ENCODE measurements around the gene GSTA4.

GSTA4 gene

GRCh38 chr6:52995089-52995912 is at the start of gene GSTA4:
GSTA4 (minus strand) TSS chr6:52995284; CDS start chr6:52994243, 1,041 bp downstream.
- H3K4me3 ChIP-seq (ENCODE audit: low read length) = peak within 1 kb of the TSS; percentile 77

DNA sequence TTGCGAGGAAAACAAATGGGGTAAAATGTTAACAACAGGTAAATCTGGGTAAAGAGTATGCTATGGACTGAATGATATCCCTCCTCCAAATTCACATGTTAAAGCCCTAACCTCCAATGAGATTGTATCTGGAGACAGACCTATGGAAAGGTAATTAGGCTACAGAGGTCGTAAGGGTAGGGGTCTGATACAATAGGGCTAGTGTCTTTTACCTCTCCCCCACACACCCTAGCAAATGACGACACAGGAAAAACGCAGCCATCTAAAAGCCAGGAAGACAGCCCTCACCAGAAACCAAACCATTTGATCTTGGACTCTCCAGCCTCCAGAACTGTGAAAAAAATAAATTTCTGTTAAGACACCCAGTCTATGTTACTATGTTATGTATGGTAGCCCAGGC is 49.5 kb upstream of the GSTA4 start:
- H3K4me3 ChIP-seq (ENCODE audit: low read length) = no peak overlapping the region
- no peak for TF ChIP-seq ZNF274 (IDR thresholded peaks at IDR 0.05; ENCODE audit: low read depth, low read length)

DNA sequence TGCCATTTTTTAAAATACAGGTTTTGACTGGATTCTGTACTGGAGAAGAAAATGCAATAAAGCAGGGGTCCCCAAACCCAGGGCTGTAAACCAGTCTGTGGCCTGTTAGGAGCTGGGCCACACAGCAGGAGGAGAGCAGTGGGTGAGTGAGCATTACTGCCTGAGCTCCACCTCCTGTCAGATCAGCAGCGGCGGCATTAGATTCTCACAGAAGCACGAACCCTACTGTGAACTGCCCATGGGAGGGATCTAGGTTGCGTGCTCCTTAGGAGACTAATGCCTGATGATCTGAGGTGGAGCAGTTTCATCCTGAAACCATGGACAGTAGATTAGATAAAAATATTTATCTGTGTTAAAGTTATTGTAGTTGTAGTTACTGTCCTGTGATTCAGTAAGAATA is 49.0 kb upstream of the GSTA4 start:
- no peak for TF ChIP-seq ZNF274 (IDR thresholded peaks at IDR 0.05; ENCODE audit: low read depth, low read length)
- no peak overlapping the region for H3K4me3 ChIP-seq (ENCODE audit: low read length)

DNA sequence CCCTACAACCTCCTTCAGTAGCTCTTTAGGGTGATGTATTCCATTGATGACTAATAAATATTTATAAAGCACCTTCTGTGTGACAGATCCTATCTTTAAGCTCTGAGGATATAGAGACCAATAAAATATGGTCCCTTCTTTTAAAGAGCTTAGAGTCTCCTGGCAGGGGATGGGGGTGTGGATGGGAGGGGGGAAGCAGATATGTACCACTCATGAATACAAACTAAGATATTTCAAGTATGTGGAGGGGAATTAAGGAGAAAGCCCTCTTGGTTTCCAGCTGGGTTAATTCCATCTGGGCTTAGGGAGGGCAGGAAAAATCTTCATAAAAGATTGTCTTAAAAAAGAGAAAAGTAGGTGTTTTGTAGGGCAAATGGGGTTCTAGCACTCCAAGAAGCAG is 48.5 kb upstream of the GSTA4 start:
- no peak for TF ChIP-seq ZNF274 (IDR thresholded peaks at IDR 0.05; ENCODE audit: low read depth, low read length)
- no peak overlapping the region for H3K4me3 ChIP-seq (ENCODE audit: low read length)

GRCh38 chr6:53042112-53042511 is 47.0 kb upstream of the GSTA4 start:
- H3K4me3 ChIP-seq (ENCODE audit: low read length) = no peak overlapping the region
- no peak for TF ChIP-seq ZNF274 (IDR thresholded peaks at IDR 0.05; ENCODE audit: low read depth, low read length)

GRCh38 chr6:53041356-53041755 is 46.3 kb upstream of the GSTA4 start:
- H3K4me3 ChIP-seq (ENCODE audit: low read length) = no peak overlapping the region
- TF ChIP-seq ZNF274 (IDR thresholded peaks at IDR 0.05; ENCODE audit: low read depth, low read length) = no peak

DNA sequence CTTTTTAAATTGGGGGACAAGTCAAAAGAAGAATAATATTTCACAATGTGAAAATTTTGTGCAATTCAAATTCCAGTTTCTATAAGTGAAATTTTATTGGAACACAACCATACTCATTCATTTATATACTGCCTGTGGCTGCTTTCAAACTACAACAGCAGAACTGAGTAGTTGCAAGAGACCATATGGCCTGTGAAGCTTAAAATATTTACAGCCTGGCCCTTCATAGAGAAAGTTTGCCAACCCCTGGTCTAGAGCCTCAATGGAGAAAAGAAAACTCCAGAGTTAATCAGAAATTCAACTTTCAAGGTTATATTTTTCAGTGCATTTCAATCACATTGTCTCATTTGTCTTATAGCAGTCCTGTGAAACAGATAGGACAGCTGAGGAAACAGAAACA is 43.5 kb upstream of the GSTA4 start:
- no peak overlapping the region for H3K4me3 ChIP-seq (ENCODE audit: low read length)
- no peak for TF ChIP-seq ZNF274 (IDR thresholded peaks at IDR 0.05; ENCODE audit: low read depth, low read length)

DNA sequence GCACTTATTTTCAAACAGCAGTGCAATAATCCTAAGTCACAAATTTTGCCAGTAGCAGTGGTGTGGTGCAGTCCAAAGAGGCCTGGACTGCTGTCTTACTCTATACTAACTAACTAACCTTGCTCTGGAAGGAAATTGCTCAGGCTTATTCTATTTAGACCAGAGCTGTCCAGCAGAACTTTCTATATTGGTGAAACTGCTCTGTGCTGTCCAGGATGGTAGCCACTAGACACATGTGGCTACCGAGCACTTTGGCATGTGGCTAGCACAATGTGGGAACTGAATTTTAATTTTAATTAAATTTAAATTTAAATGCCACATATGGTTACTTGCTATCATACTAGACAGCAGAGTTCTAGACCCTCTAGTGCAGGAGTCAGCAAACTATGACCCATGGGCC is 43.1 kb upstream of the GSTA4 start:
- TF ChIP-seq ZNF274 (IDR thresholded peaks at IDR 0.05; ENCODE audit: low read depth, low read length) = no peak
- H3K4me3 ChIP-seq (ENCODE audit: low read length) = no peak overlapping the region

GRCh38 chr6:53035549-53036213 is 40.6 kb upstream of the GSTA4 start:
- no peak overlapping the region for H3K4me3 ChIP-seq (ENCODE audit: low read length)
- no peak for TF ChIP-seq ZNF274 (IDR thresholded peaks at IDR 0.05; ENCODE audit: low read depth, low read length)

DNA sequence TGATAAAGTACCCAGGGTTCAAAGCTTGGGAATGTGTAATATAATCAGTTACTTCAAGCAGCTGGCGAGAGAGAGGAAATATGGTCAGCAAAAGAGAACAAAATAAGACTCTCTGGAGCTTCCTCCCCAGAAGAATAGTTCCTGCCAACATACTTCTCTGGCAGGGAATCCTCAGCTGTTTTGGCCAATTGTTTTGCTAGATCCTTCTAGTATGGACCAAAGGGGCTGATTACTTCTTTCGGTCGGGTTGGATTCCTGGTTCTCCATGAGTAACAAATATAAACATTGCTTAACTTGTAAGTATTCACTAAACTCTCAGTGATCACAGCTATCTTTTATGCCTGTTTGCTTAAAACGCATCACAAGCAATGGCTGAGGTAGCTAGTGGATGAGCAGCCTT is 38.7 kb upstream of the GSTA4 start:
- no peak overlapping the region for H3K4me3 ChIP-seq (ENCODE audit: low read length)
- TF ChIP-seq ZNF274 (IDR thresholded peaks at IDR 0.05; ENCODE audit: low read depth, low read length) = no peak

DNA sequence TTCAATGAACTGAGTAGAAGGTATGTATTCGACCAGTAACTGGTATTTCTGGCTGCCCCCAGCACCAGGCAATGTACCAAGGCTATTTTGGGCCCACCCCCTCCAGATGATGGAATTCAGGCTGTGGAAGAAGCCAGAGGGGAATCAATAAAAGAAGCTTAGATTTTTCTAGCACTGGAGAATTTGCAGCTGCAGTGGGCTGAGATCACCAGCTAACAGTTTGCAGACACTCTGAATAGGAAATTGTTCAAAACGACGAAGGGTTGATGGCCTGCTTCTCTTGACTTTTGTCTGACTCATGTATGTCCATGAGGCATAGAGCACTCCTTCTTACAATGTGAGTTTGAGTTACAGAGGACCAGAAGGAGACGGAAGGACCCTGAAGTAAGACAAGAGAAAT is 37.8 kb upstream of the GSTA4 start:
- TF ChIP-seq ZNF274 (IDR thresholded peaks at IDR 0.05; ENCODE audit: low read depth, low read length) = no peak
- no peak overlapping the region for H3K4me3 ChIP-seq (ENCODE audit: low read length)

DNA sequence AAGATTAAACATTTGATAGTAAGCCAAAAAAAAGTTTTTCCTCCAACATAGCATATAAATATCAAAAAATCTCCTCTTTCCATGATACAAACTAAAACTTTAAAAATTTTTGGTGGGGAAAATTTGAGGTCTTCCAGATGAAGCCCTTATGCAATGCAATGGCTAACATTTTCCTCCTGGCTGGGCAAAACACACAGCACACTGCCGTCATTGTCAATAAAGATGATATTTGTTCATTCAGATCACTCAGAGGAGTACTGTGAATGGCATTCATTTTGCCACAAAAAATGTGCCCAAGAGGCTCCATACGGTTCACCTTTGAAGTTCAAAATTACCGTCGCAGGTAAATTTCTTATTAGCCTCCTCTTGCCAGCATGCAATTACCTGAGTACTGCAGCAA is 36.2 kb upstream of the GSTA4 start:
- H3K4me3 ChIP-seq (ENCODE audit: low read length) = no peak overlapping the region
- no peak for TF ChIP-seq ZNF274 (IDR thresholded peaks at IDR 0.05; ENCODE audit: low read depth, low read length)

GRCh38 chr6:53029761-53030160 is 34.7 kb upstream of the GSTA4 start:
- no peak overlapping the region for H3K4me3 ChIP-seq (ENCODE audit: low read length)
- no peak for TF ChIP-seq ZNF274 (IDR thresholded peaks at IDR 0.05; ENCODE audit: low read depth, low read length)

DNA sequence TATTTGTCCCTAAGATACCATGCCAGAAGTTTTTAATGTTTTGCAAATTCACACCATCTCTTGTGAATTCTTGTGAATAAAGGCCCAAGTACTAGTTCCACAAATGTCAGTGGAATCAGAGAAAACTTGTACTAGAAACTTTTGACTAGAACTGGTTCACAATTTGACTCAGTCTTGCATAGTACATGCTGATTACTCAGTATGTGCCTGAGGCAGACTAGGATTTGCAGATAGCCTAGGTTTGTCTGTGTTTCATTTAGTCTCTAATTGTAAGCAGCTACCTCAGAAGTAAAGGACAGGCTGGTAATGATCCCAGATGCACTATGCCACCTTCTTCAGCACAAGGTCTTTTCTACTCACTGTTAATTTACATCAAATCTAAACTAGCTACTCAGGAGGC is 34.2 kb upstream of the GSTA4 start:
- no peak for TF ChIP-seq ZNF274 (IDR thresholded peaks at IDR 0.05; ENCODE audit: low read depth, low read length)
- no peak overlapping the region for H3K4me3 ChIP-seq (ENCODE audit: low read length)

GRCh38 chr6:53028467-53028866 is 33.4 kb upstream of the GSTA4 start:
- no peak overlapping the region for H3K4me3 ChIP-seq (ENCODE audit: low read length)
- TF ChIP-seq ZNF274 (IDR thresholded peaks at IDR 0.05; ENCODE audit: low read depth, low read length) = no peak

All from GM08714 (cell line).